DOHH2 (cell line): ENCODE data around the gene PMF1.

ENCODE experiments used
- H3F3A ChIP-seq: fragments of 200-600 bp; sonication (generic), shearing (Covaris generic); 2 replicates; pipeline ENCODE4 v1.6.0; 2016; ENCODE audit warnings: antibody characterized with exemption, mild to moderate bottlenecking; ENCODE audit not compliant: control insufficient read depth, insufficient read depth
- H3K27ac ChIP-seq: fragments of 200-600 bp; sonication (generic); 2 replicates; pipeline ENCODE4 v1.5.1; 2014; ENCODE audit warnings: low read depth, mild to moderate bottlenecking, low read length, moderate library complexity
- H3K27me3 ChIP-seq: fragments of 200-600 bp; sonication (generic); 2 replicates; pipeline ENCODE4 v1.6.1; 2014; ENCODE audit warnings: mild to moderate bottlenecking, low read length, mixed read lengths; ENCODE audit not compliant: control insufficient read depth
- H3K36me3 ChIP-seq: fragments of 200-600 bp; sonication (generic); 2 replicates; pipeline ENCODE4 v1.6.1; 2014; ENCODE audit warnings: mild to moderate bottlenecking, low read length, moderate library complexity, mixed read lengths; ENCODE audit not compliant: control insufficient read depth
- H3K4me1 ChIP-seq: fragments of 200-600 bp; sonication (generic); 2 replicates; pipeline ENCODE4 v1.6.1; 2014; ENCODE audit warnings: mild to moderate bottlenecking, low read length, mixed read lengths; ENCODE audit not compliant: control insufficient read depth
- H3K4me2 ChIP-seq: fragments of 200-600 bp; sonication (generic); 2 replicates; pipeline ENCODE4 v1.6.0; 2014; ENCODE audit warnings: mild to moderate bottlenecking, low read length, moderate library complexity
- H3K4me3 ChIP-seq: fragments of 200-600 bp; sonication (generic); 2 replicates; pipeline ENCODE4 v1.5.1; 2014; ENCODE audit warnings: mild to moderate bottlenecking, low read length, mixed read lengths
- H3K79me2 ChIP-seq: fragments of 200-600 bp; sonication (generic); 2 replicates; pipeline ENCODE4 v1.6.1; 2014; ENCODE audit warnings: mild to moderate bottlenecking, low read length, mixed read lengths; ENCODE audit not compliant: control insufficient read depth
- H3K9me2 ChIP-seq: fragments of 200-600 bp; sonication (generic); replicated peaks from 2 replicates; pipeline ENCODE4 v1.6.1; 2014; ENCODE audit warnings: mild to moderate bottlenecking, low read length, mixed read lengths; ENCODE audit not compliant: control insufficient read depth
- H3K9me3 ChIP-seq: fragments of 200-600 bp; sonication (generic); 2 replicates; pipeline ENCODE4 v1.6.1; 2014; ENCODE audit warnings: antibody characterized with exemption, low read length, mixed read lengths; ENCODE audit not compliant: control insufficient read depth, insufficient read depth
- H4K20me1 ChIP-seq: fragments of 200-600 bp; sonication (generic); 2 replicates; pipeline ENCODE4 v1.6.0; 2014; ENCODE audit warnings: low read depth, mild to moderate bottlenecking, antibody characterized with exemption, low read length, moderate library complexity; ENCODE audit not compliant: control insufficient read depth, insufficient read depth
- EZH2phosphoT487 ChIP-seq: fragments of 200-600 bp; sonication (generic); IDR thresholded peaks from 2 replicates; pipeline ENCODE4 v1.6.1; 2017; ENCODE audit warnings: borderline replicate concordance, mild to moderate bottlenecking, antibody characterized with exemption, low read length, moderate library complexity, mixed read lengths
- TF ChIP-seq, protein P1 (sequence below): fragments of 200-600 bp; sonication (generic); IDR thresholded peaks from one replicate; pipeline ENCODE4 v1.5.1; 2014; ENCODE audit warnings: antibody characterized with exemption, mild to moderate bottlenecking, low read depth, low read length; ENCODE audit not compliant: poor library complexity, severe bottlenecking

PMF1 gene

DNA sequence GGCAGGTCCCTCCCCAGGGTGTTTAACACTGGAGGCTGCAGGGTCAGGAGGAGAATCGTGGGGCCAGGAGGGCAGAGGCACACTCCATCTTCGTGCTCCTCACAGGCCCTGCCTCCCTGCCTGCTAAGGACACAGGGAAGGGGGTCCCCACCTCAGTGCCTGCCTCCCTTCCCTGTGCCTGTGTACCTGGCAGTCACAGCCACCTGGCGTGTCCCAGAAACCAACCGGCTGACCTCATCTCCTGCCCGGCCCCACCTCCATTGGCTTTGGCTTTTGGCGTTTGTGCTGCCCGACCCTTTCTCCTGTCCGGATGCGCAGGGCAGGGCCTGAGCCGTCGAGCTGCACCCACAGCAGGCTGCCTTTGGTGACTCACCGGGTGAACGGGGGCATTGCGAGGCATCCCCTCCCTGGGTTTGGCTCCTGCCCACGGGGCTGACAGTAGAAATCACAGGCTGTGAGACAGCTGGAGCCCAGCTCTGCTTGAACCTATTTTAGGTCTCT lies 28.6 kb downstream of the PMF1 start:
- TF ChIP-seq EZH2phosphoT487, result no peak
- TF ChIP-seq, protein P1, sequence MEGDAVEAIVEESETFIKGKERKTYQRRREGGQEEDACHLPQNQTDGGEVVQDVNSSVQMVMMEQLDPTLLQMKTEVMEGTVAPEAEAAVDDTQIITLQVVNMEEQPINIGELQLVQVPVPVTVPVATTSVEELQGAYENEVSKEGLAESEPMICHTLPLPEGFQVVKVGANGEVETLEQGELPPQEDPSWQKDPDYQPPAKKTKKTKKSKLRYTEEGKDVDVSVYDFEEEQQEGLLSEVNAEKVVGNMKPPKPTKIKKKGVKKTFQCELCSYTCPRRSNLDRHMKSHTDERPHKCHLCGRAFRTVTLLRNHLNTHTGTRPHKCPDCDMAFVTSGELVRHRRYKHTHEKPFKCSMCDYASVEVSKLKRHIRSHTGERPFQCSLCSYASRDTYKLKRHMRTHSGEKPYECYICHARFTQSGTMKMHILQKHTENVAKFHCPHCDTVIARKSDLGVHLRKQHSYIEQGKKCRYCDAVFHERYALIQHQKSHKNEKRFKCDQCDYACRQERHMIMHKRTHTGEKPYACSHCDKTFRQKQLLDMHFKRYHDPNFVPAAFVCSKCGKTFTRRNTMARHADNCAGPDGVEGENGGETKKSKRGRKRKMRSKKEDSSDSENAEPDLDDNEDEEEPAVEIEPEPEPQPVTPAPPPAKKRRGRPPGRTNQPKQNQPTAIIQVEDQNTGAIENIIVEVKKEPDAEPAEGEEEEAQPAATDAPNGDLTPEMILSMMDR, result no peak
- peaks cover 32% of the 10 kb centered on the region for H3K36me3 ChIP-seq
- H3K4me1 ChIP-seq, result peaks cover 27% of the 10 kb centered on the region
- H3K27ac ChIP-seq, result no peak overlapping the region
- H3K9me3 ChIP-seq, result no peaks in the 10 kb centered on the region
- H4K20me1 ChIP-seq, result no peaks in the 10 kb centered on the region
- no peak overlapping the region for H3K4me3 ChIP-seq
- H3K27me3 ChIP-seq, result peaks cover 11% of the 10 kb centered on the region
- no peak overlapping the region for H3K4me2 ChIP-seq
- H3F3A ChIP-seq, result peaks cover 3% of the 10 kb centered on the region
- H3K79me2 ChIP-seq, result no peaks in the 10 kb centered on the region
- no peaks in the 10 kb centered on the region for H3K9me2 ChIP-seq

DNA sequence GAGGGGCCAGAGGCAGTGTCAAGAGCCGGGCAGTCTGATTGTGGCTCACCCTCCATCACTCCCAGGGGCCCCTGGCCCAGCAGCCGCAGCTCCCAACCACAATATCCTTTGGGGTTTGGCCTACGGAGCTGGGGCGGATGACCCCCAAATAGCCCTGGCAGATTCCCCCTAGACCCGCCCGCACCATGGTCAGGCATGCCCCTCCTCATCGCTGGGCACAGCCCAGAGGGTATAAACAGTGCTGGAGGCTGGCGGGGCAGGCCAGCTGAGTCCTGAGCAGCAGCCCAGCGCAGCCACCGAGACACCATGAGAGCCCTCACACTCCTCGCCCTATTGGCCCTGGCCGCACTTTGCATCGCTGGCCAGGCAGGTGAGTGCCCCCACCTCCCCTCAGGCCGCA lies 29.1 kb downstream of the PMF1 start, which contains the start of gene BGLAP:
BGLAP (plus strand) TSS at position 259 of the 400 bp plus-strand sequence; CDS start at position 307, 48 bp downstream.
- H3K9me2 ChIP-seq, result no peaks in the 10 kb centered on the region
- H3K36me3 ChIP-seq, result peaks cover 26% of the 10 kb centered on the region
- H3K79me2 ChIP-seq, result no peaks in the 10 kb centered on the region
- H3K27ac ChIP-seq, result no peak within 1 kb of the TSS
- no peaks in the 10 kb centered on the region for H4K20me1 ChIP-seq
- peaks cover 27% of the 10 kb centered on the region for H3K4me1 ChIP-seq
- peaks cover 6% of the 10 kb centered on the region for H3F3A ChIP-seq
- H3K27me3 ChIP-seq, result peaks cover 11% of the 10 kb centered on the region
- no peak within 1 kb of the TSS for H3K4me3 ChIP-seq
- no peak within 1 kb of the TSS for H3K4me2 ChIP-seq
- TF ChIP-seq, protein P1, result no peak
- TF ChIP-seq EZH2phosphoT487, result no peak
- no peaks in the 10 kb centered on the region for H3K9me3 ChIP-seq

DNA sequence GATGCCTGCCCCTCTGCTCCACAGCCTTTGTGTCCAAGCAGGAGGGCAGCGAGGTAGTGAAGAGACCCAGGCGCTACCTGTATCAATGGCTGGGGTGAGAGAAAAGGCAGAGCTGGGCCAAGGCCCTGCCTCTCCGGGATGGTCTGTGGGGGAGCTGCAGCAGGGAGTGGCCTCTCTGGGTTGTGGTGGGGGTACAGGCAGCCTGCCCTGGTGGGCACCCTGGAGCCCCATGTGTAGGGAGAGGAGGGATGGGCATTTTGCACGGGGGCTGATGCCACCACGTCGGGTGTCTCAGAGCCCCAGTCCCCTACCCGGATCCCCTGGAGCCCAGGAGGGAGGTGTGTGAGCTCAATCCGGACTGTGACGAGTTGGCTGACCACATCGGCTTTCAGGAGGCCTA lies 29.9 kb downstream of the PMF1 start:
- Histone ChIP-seq H3K4me2 (no peak overlapping the region), H3K79me2 (no peaks in the 10 kb centered on the region), H3K4me1 (peaks cover 27% of the 10 kb centered on the region), H3K36me3 (peaks cover 22% of the 10 kb centered on the region), H3K27ac (no peak overlapping the region), H3K4me3 (no peak overlapping the region), H4K20me1 (no peaks in the 10 kb centered on the region), H3K27me3 (peaks cover 11% of the 10 kb centered on the region), H3F3A (peaks cover 6% of the 10 kb centered on the region), H3K9me3 (no peaks in the 10 kb centered on the region), H3K9me2 (no peaks in the 10 kb centered on the region)
- TF ChIP-seq EZH2phosphoT487, result no peak
- TF ChIP-seq, protein P1, result no peak
